Left lung (tissue), 10 donors: ENCODE results near the gene ZNF662. TPM values are rescaled to one million over a fixed set of nuclear protein-coding genes. Genes with fewer than 3 reads are reported as not detected.
A peak's percentile ranks its signal among the peaks of the same experiment; 100 is the strongest.

Experiments
- ATAC-seq: fragments of 200-7000 bp; cut with Tn5 transposase; one replicate; pipeline ENCODE4 v1.9.1; 2020; ENCODE audit warnings: moderate library complexity
- DNase-seq, 4 donors: peaks; one replicate each; pipeline ENCODE4 v3.0.0-alpha.2; 2013 to 2020
- H3K27ac ChIP-seq, 2 donors: fragments of 200-600 bp; sonication (generic) in 1 of 2; one replicate each; pipeline versions ENCODE4 v1.5.0 to v1.8.0; 2020 to 2021
- H3K27me3 ChIP-seq, 2 donors: fragments of 200-600 bp; sonication (generic) in 1 of 2; one replicate each; pipeline versions ENCODE4 v1.5.0 to v1.8.0; 2020 to 2021
- H3K36me3 ChIP-seq, 2 donors: fragments of 200-600 bp; sonication (generic) in 1 of 2; one replicate each; pipeline versions ENCODE4 v1.5.0 to v1.8.0; 2020 to 2021
- H3K4me1 ChIP-seq, 2 donors: fragments of 200-600 bp; one replicate each; pipeline ENCODE4 v1.8.0; 2021
- H3K4me3 ChIP-seq, 2 donors: fragments of 200-600 bp; sonication (generic) in 1 of 2; one replicate each; pipeline versions ENCODE4 v1.5.0 to v1.8.0; 2020 to 2021; ENCODE audit warnings: mild to moderate bottlenecking in 1 of 2
- H3K9me3 ChIP-seq, 2 donors: fragments of 200-600 bp; sonication (generic) in 1 of 2; one replicate each; pipeline versions ENCODE4 v1.5.0 to v1.8.0; 2020 to 2021
- intact Hi-C, 2 donors: fragments of 100-400 bp; cut with DNase I; formaldehyde crosslinking; loops; one replicate each; pipeline versions ENCODE4 v1.11.2 to v1.14.2; 2022
- polyA plus RNA-seq, 6 donors: library from polyadenylated mRNA; unstranded; fragments of 120-200 nt; gene quantifications; one replicate each; pipeline ENCODE4 v1.2.1, GENCODE V29; 2013; ENCODE audit not compliant: insufficient read length in 6 of 6
- total RNA-seq, 2 donors: library from RNA; stranded (reverse); fragmentation: NEBNext Ultra II Directional; extraction: Animal tissue kit (Norgen Biotek cat#: 25700); gene quantifications; one replicate each; pipeline ENCODE4 v1.2.1, GENCODE V29; 2021
- TF ChIP-seq, protein P1 (sequence below), 2 donors: fragments of 200-600 bp; sonication (generic) in 1 of 2; IDR thresholded peaks; one replicate each; pipeline versions ENCODE4 v1.5.0 to v1.8.0; 2021; ENCODE audit warnings: antibody characterized with exemption in 2 of 2
- donor health status: DM: no; HTN: yes; CAD: no.
- donor health status: DM: no; HTN: no; CAD: no.

The ZNF662 gene
- total and polyA plus RNA-seq, 8 donors = 6.7 to 58.6 (median 48.0) TPM

DNA sequence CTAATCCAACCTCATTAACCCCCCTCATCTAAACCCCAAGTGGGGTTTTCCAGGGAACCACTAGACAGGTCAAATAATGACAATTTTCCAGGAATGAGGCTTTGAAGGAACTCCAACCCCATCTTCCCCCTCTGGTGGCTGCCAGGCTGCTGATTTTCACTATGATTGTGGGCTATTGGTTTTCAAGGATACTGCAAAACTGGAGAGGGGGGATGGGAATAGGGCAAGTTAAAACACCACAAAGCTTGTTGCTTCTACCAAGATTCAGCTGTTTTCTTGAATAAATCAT is 10.4 kb upstream of the ZNF662 start:
- DNase-seq = no peak
- TF ChIP-seq, protein P1, sequence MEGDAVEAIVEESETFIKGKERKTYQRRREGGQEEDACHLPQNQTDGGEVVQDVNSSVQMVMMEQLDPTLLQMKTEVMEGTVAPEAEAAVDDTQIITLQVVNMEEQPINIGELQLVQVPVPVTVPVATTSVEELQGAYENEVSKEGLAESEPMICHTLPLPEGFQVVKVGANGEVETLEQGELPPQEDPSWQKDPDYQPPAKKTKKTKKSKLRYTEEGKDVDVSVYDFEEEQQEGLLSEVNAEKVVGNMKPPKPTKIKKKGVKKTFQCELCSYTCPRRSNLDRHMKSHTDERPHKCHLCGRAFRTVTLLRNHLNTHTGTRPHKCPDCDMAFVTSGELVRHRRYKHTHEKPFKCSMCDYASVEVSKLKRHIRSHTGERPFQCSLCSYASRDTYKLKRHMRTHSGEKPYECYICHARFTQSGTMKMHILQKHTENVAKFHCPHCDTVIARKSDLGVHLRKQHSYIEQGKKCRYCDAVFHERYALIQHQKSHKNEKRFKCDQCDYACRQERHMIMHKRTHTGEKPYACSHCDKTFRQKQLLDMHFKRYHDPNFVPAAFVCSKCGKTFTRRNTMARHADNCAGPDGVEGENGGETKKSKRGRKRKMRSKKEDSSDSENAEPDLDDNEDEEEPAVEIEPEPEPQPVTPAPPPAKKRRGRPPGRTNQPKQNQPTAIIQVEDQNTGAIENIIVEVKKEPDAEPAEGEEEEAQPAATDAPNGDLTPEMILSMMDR (IDR thresholded peaks at IDR 0.05) = no peak
- Histone ChIP-seq H3K27me3 (no peaks in the 10 kb centered on the region), H3K4me3 (no peak overlapping the region), H3K4me1 (no peaks in the 10 kb centered on the region), H3K27ac (no peak overlapping the region), H3K36me3 (no peaks in the 10 kb centered on the region), H3K9me3 (no peaks in the 10 kb centered on the region)
- no peak for ATAC-seq
- intact Hi-C loops = no loop called here

DNA sequence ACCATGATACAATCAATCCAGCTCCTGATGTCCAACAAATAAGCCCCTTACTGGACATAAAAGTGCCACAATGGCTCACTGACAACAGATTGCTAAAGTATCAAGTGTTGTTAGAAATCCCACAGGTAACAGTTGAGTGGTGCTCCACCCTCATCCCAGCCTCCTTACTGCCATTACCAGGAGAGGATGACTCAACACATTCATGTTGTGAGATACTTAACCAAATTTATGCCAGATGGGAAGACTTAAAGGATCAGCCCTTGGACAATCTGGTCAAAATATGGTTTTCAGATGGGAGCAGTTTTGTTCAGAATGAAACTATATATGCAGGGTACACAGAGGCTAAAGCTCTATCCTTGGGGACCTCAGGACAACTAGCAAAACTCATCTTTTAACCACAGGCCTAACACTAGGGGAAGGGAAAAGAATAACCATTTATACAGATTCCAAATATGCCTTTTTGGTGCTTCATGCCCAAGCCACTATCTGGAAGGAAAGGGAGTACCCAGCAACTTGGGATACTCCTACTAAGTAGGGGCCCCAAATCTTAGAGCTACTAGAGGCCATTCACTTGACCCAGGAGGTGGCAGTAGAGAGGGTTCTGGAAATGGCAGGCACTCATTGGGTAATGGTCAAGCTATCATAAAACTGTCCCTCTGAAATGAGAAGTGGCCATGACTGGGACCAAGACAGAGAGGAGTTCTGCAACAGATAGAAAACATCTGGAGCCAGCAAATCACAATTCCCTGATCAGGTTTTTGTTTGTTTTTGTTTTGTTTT is 6.9 kb upstream of the ZNF662 start:
- ATAC-seq (peak; percentile 65), DNase-seq (no peak)
- Histone ChIP-seq H3K27me3 (no peaks in the 10 kb centered on the region), H3K9me3 (no peaks in the 10 kb centered on the region), H3K4me1 (no peaks in the 10 kb centered on the region), H3K36me3 (no peaks in the 10 kb centered on the region), H3K27ac (no peak overlapping the region), H3K4me3 (no peak overlapping the region)
- intact Hi-C loops = no loop called here
- TF ChIP-seq, protein P1 (IDR thresholded peaks at IDR 0.05) = no peak

DNA sequence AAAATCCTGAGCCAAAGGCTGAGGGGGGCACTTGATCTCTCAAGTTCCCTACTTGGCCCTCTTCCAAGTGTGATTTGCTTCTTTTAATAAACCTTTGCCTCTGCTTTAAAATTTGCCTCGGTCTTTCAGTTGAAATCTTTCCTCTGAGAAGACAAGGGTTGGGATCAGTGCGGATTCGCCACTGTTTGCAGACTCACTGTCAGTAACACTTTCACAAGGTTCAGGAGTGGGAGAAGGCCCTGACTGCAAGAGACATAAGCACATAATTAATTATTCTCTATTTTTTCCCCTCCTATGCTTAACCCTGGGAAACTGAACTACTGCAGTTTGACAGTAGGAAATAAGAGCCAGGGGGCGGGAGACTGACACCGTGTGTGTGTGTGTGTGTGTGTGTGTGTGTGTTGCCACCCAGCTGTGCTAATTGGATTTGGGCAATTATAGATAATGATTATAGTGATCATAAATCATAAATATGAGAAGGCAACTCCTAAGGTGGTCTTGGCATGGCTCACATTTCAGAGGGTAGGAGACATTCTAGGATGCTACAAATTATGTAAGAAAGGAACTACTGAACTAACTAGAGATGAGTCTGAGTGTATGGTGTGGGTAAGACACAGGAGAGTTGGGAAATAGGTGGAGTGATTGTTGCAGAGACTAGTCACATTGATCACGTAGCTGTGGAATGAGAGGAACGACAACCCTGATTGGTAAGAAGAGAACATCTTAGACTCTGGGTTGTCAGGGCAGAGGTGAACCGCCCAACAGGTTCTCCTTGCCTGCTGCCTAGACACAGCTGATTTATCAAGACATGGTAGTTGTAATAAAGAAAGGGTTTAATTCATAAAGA is 5.5 kb upstream of the ZNF662 start:
- no peak overlapping the region for H3K27ac ChIP-seq
- DNase-seq (no peak), ATAC-seq (no peak)
- H3K36me3 ChIP-seq = no peaks in the 10 kb centered on the region
- no peak overlapping the region for H3K4me3 ChIP-seq
- no peaks in the 10 kb centered on the region for H3K9me3 ChIP-seq
- peaks cover 0 to 1% of the 10 kb centered on the region in 2 donors for H3K27me3 ChIP-seq
- TF ChIP-seq, protein P1 (IDR thresholded peaks at IDR 0.05) = no peak
- H3K4me1 ChIP-seq = peaks cover 0 to under 1% of the 10 kb centered on the region in 2 donors
- intact Hi-C loops = no loop called here

DNA sequence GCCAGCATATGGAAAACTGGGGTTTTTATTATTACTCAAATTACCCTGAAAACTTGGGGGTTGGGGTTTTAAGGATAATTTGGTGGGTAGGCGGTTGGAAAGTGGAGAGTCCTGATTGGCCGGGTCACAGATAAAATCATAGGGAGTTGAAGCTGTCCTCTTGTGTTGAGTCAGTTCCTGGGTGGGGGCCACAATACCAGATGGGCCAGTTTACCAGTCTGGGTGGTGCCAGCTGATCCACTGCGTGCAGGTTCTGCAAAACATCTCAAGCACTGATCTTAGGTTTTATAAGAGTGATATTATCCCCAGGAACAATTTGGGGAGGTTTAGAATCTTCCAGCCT is 4.9 kb upstream of the ZNF662 start:
- ATAC-seq (no peak), DNase-seq (no peak)
- TF ChIP-seq, protein P1 (IDR thresholded peaks at IDR 0.05) = no peak
- H3K27me3 ChIP-seq = peaks cover 0 to 7% of the 10 kb centered on the region in 2 donors
- H3K9me3 ChIP-seq = no peaks in the 10 kb centered on the region
- no peak overlapping the region for H3K27ac ChIP-seq
- H3K4me3 ChIP-seq = no peak overlapping the region
- H3K4me1 ChIP-seq = peaks cover 0 to 7% of the 10 kb centered on the region in 2 donors
- H3K36me3 ChIP-seq = no peaks in the 10 kb centered on the region
- intact Hi-C loops = no loop called here

DNA sequence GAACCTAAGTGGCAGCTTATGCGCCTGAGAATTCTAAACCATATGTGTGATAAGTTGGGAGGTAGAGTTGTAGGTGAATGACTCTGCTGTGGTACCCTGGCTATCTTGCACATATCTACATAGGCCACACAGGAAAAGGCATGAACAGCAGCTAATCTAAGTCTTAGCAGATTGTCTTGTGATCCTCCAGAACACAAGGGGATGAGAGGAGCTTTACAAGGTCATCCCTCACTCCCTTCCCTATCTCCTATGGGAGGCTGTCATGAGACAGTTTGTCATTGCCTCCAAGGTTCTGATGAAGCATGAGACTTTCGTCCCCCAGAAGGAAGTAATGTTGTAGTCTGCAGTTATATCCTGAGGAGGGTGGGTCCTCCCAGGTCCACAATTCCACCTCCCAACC is 3.7 kb upstream of the ZNF662 start:
- no peak overlapping the region for H3K4me3 ChIP-seq
- H3K4me1 ChIP-seq = peaks cover 0 to 15% of the 10 kb centered on the region in 2 donors
- H3K27me3 ChIP-seq = peaks cover 0 to 16% of the 10 kb centered on the region in 2 donors
- DNase-seq = no peak
- intact Hi-C loops = no loop called here
- H3K36me3 ChIP-seq = no peaks in the 10 kb centered on the region
- H3K9me3 ChIP-seq = no peaks in the 10 kb centered on the region
- H3K27ac ChIP-seq = no peak overlapping the region
- no peak for ATAC-seq
- TF ChIP-seq, protein P1 (IDR thresholded peaks at IDR 0.05) = no peak
